Small intestine (tissue), 7 donors: ENCODE results near the gene KLB. TPM values are rescaled to one million over a fixed set of nuclear protein-coding genes. Genes with fewer than 3 reads are reported as not detected.

Experiments used
- DNase-seq, 2 donors: peaks; one replicate each; pipeline versions ENCODE4 v3.0.0 to v3.0.0-alpha.2; 2013
- FAIRE-seq: peaks from 2 replicates; lab custom pipeline; 2012; peaks lifted over from hg19 to GRCh38; lab: Jason Lieb, UNC
- H3K27ac ChIP-seq, 3 donors: one replicate each; pipeline ENCODE4 v1.5.1; 2013; ENCODE audit warnings: low read length in 2 of 3, mild to moderate bottlenecking in 2 of 3, control low read depth in 1 of 3, inconsistent platforms in 1 of 3, low read depth in 1 of 3, moderate library complexity in 1 of 3
- H3K27me3 ChIP-seq, 3 donors: one replicate each; pipeline ENCODE4 v1.6.1; 2013; ENCODE audit warnings: low read length in 3 of 3, inconsistent platforms in 1 of 3; ENCODE audit not compliant: control insufficient read depth in 3 of 3, insufficient read depth in 3 of 3
- H3K36me3 ChIP-seq, 3 donors: one replicate each; pipeline ENCODE4 v1.6.1; 2013; ENCODE audit warnings: low read length in 3 of 3, inconsistent platforms in 1 of 3, low read depth in 1 of 3, mild to moderate bottlenecking in 1 of 3, moderate library complexity in 1 of 3; ENCODE audit not compliant: control insufficient read depth in 3 of 3, insufficient read depth in 2 of 3
- H3K4me1 ChIP-seq, 3 donors: one replicate each; pipeline ENCODE4 v1.6.1; 2013; ENCODE audit warnings: low read length in 2 of 3, inconsistent platforms in 1 of 3, low read depth in 1 of 3, mild to moderate bottlenecking in 1 of 3, moderate library complexity in 1 of 3; ENCODE audit not compliant: control insufficient read depth in 3 of 3, insufficient read depth in 2 of 3
- H3K4me3 ChIP-seq, 3 donors: one replicate each; pipeline ENCODE4 v1.5.1; 2013; ENCODE audit warnings: low read length in 3 of 3, control low read depth in 1 of 3, inconsistent platforms in 1 of 3, low read depth in 1 of 3, mild to moderate bottlenecking in 1 of 3, moderate library complexity in 1 of 3
- H3K9me3 ChIP-seq, 2 donors: one replicate each; pipeline ENCODE4 v1.6.1; 2013; ENCODE audit warnings: low read depth in 1 of 2, low read length in 1 of 2; ENCODE audit not compliant: control insufficient read depth in 2 of 2, insufficient read depth in 1 of 2
- WGBS, 3 donors: extraction: QIAGEN DNeasy Blood & Tissue Kit; methylation state at CpG; one replicate each; pipeline ENCODE4 v1.1.7; 2013; 5-methylcytosine and 5-hydroxymethylcytosine counted together
- polyA plus RNA-seq, 4 donors: library from polyadenylated mRNA; stranded (reverse) in 3 of 4; unstranded in 1 of 4; fragments of 200-250 nt in 3 of 4; fragments of 120-200 nt in 1 of 4; gene quantifications; one replicate each; pipeline versions ENCODE4 v1.2.1 to v1.2.3, GENCODE V29; 2013
- donor health status: healthy with polysubstance abuse.
- donor health status: control.
- donor health status: control.
- donor health status: Bipolar disorder and iron deficiency.
- donor health status: healthy.

The KLB gene
- polyA plus RNA-seq, 4 donors = 0.36 to 1.4 (median 0.72) TPM

- Histone ChIP-seq H3K27ac (peak within 1 kb of the TSS; percentile 85 to 98 (median 97)), H3K27me3 (no peaks in the 10 kb centered on the region), H3K4me3 (peak within 1 kb of the TSS; percentile 67 to 86 (median 72)), H3K4me1 (peaks cover 2 to 10% (median 7%) of the 10 kb centered on the region in 3 donors), H3K36me3 (peaks cover 12 to 30% (median 13%) of the 10 kb centered on the region in 3 donors), H3K9me3 (no peaks in the 10 kb centered on the region)
- DNase-seq (peak; percentile 98 to 99), FAIRE-seq (no peak)
- WGBS, 3 donors = 0 to 1% (median 0%) methylated on average over 55 of the region's 55 CpGs
Observed at GRCh38 chr4:39458505-39459300, 52.0 kb downstream of the KLB start, which contains the start of the genes LIAS and RPL9. LIAS (plus strand) TSS chr4:39459056; CDS start chr4:39459118, 62 bp downstream. RPL9 (minus strand) TSS chr4:39458922; CDS start chr4:39458439, 483 bp downstream.

- no peaks in the 10 kb centered on the region for H3K27me3 ChIP-seq
- FAIRE-seq = no peak
- H3K4me3 ChIP-seq = no peak overlapping the region
- peaks cover 0 to 11% (median 0%) of the 10 kb centered on the region in 3 donors for H3K4me1 ChIP-seq
- H3K36me3 ChIP-seq = peaks cover 0 to 33% (median 6%) of the 10 kb centered on the region in 3 donors
- 52 to 82% (median 80%) methylated on average over 2 of the region's 2 CpGs for WGBS, 3 donors
- no peak overlapping the region for H3K27ac ChIP-seq
- peak in 1 of 2 donors; percentile 11 for DNase-seq
- H3K9me3 ChIP-seq = no peaks in the 10 kb centered on the region
Observed at GRCh38 chr4:39464886-39465501, 58.3 kb downstream of the KLB start.

- DNase-seq (peak; percentile 28 to 48), FAIRE-seq (no peak)
- Histone ChIP-seq H3K27me3 (no peaks in the 10 kb centered on the region), H3K36me3 (peaks cover 1 to 35% (median 6%) of the 10 kb centered on the region in 3 donors), H3K9me3 (no peaks in the 10 kb centered on the region), H3K4me3 (no peak overlapping the region), H3K4me1 (peaks cover 0 to 13% (median 0%) of the 10 kb centered on the region in 3 donors), H3K27ac (peak overlapping the region in 1 of 3 donors; percentile 22)
- 18 to 48% (median 28%) methylated on average over 4 of the region's 4 CpGs for WGBS, 3 donors
Observed at GRCh38 chr4:39466747-39467146, 60.0 kb downstream of the KLB start.

GRCh38 chr4:39467464-39467863, 60.7 kb downstream of the KLB start:
- peaks cover 0 to 13% (median 0%) of the 10 kb centered on the region in 3 donors for H3K4me1 ChIP-seq
- no peak for FAIRE-seq
- H3K9me3 ChIP-seq = no peaks in the 10 kb centered on the region
- H3K36me3 ChIP-seq = peaks cover 5 to 34% (median 6%) of the 10 kb centered on the region in 3 donors
- WGBS, 3 donors = 85 to 90% (median 87%) methylated on average over 4 of the region's 4 CpGs
- no peaks in the 10 kb centered on the region for H3K27me3 ChIP-seq
- H3K27ac ChIP-seq = no peak overlapping the region
- no peak for DNase-seq
- H3K4me3 ChIP-seq = no peak overlapping the region

- DNase-seq = peak; percentile 70 to 78
- Histone ChIP-seq H3K36me3 (peaks cover 3 to 26% (median 7%) of the 10 kb centered on the region in 3 donors), H3K4me1 (peaks cover 0 to 13% (median 0%) of the 10 kb centered on the region in 3 donors), H3K4me3 (no peak overlapping the region), H3K9me3 (no peaks in the 10 kb centered on the region), H3K27ac (peak overlapping the region in 2 of 3 donors; percentile 11 to 65), H3K27me3 (no peaks in the 10 kb centered on the region)
- FAIRE-seq = no peak
- 44 to 55% (median 48%) methylated on average over 4 of the region's 4 CpGs for WGBS, 3 donors
Observed at GRCh38 chr4:39469429-39470077, 62.8 kb downstream of the KLB start.

GRCh38 chr4:39470402-39470801, 63.7 kb downstream of the KLB start:
- H3K36me3 ChIP-seq = peaks cover 0 to 30% (median 7%) of the 10 kb centered on the region in 3 donors
- no peak overlapping the region for H3K27ac ChIP-seq
- FAIRE-seq (no peak), DNase-seq (peak; percentile 53 to 67)
- H3K4me1 ChIP-seq = peaks cover 0 to 13% (median 0%) of the 10 kb centered on the region in 3 donors
- 45 to 79% (median 48%) methylated on average over 1 of the region's 1 CpG for whole genome bisulfite sequencing, 3 donors
- no peak overlapping the region for H3K4me3 ChIP-seq
- H3K9me3 ChIP-seq = no peaks in the 10 kb centered on the region
- no peaks in the 10 kb centered on the region for H3K27me3 ChIP-seq

- WGBS, 3 donors = 92 to 94% (median 93%) methylated on average over 3 of the region's 3 CpGs
- Histone ChIP-seq H3K9me3 (no peaks in the 10 kb centered on the region), H3K27me3 (no peaks in the 10 kb centered on the region), H3K4me3 (no peak overlapping the region), H3K27ac (no peak overlapping the region), H3K36me3 (peaks cover 0 to 28% (median 7%) of the 10 kb centered on the region in 3 donors), H3K4me1 (peaks cover 0 to 11% (median 0%) of the 10 kb centered on the region in 3 donors)
- FAIRE-seq (no peak), DNase-seq (no peak)
Observed at GRCh38 chr4:39472396-39472795, 65.7 kb downstream of the KLB start.
